NOMO-1 (cell line): ENCODE measurements around the gene EPS8L1.

Experiments used
- DNase-seq, 2 experiments: peaks; one replicate each; lab custom pipeline; 2025; ENCODE audit not compliant: unreplicated experiment in 2 of 2; lab: John Stamatoyannopoulos, UW

EPS8L1 gene

DNA sequence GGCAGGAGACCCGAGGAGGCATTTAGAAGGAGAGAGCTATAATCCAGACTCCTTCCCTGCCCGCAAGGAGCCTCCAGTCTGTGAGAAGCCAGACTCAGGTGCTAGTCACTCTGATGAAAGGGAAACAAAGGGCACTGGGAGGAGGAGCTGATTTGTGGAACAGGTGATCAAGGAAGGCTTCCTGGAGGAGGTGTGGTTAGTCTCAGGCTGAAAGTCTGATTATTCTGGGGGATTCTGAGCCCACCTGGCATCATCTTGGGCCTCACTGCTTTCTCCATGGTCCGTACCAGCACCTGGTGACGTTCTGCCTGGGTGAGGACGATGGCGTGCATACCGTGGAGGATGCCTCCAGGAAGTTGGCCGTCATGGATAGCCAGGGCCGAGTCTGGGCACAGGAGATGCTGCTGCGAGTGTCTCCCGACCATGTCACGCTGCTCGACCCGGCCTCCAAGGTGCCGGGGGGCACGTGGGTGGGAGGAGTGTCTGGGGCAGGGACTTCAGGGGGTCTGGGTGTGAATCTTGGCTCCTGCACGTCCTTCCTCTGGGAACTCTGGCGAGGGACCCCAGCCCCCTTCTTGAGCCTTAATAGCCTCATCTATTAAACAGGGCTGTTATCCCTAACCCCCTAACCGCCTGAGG lies 3.9 kb downstream of the EPS8L1 start:
- no peak for DNase-seq

DNA sequence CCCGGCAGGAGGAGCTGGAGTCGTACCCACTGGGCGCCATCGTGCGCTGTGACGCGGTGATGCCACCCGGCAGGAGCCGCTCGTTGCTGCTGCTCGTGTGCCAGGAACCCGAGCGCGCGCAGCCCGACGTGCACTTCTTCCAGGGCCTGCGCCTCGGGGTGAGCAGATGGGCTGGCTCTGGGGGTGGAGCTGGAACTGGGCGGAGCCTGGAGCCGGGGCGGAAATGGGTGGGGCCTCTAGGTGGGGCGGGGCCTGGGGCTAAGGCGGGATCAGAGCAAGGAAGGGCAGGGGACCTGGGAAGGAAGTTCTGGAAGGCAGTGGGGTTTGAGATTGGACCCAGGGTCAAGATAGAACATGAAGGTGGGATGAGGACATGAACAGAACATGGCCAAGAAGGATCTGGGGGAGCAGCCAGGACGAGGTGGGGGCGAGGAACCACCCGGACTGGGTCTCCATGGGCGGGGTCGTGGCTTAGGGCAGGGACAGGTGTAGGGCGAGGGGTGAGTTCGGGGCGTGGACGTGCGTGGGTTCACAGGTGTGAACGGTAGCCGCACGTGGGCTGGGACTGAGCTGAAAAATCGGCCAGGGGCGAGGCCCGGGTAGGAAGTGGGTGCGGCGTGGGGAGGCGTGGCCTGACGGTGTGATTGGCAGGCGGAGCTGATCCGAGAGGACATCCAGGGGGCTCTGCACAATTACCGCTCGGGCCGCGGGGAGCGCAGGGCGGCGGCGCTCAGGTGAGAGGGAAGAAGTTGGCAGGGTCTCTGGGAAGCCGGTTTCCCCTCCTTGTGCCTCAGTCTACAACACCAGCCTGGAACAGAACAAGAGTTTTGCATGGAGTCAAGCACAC lies 4.7 kb downstream of the EPS8L1 start:
- DNase-seq: peak; percentile 70 to 82

DNA sequence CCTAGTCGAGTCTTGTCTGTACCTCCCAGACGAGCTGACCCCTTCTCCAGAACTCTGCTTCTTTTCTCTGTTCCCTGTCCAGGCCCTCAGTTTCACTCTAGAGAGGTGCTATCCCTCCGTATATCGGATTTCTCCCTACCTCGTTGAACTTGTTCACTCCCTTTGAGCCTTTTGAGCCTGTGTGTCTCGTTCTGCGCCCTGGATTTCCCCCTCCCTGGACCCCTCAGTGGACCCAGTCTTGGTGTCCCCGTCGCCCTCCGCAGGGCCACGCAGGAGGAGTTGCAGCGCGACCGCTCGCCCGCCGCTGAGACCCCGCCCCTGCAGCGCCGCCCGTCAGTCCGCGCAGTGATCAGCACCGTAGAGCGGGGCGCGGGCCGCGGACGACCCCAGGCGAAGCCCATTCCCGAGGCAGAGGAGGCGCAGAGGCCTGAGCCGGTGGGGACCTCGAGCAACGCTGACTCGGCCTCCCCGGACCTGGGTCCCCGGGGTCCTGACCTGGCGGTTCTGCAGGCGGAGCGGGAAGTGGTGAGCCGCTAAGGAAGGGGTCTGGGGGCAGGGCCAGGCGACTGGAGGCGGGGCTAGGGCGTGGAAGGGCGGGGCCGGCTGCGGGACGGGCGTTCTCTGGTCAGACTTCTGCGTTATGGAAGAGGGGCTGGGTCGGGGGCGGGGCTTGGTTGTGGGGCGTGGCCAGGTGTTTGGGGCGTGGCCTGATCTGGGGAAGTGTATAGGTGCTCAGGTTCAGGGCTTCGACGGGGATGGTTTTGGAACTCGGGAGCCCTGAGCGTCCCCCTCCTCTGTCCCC lies 5.5 kb downstream of the EPS8L1 start:
- peak; percentile 76 to 83 for DNase-seq

DNA sequence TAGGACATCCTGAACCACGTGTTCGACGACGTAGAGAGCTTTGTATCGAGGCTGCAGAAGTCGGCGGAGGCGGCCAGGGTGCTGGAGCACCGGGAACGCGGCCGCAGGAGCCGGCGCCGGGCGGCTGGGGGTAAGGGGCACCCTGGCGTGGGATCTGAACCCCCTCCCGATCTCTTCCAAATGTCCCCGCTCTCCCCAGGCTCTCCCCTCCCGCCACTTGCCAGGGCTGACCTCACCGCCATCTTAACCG lies 6.0 kb downstream of the EPS8L1 start:
- no peak for DNase-seq

DNA sequence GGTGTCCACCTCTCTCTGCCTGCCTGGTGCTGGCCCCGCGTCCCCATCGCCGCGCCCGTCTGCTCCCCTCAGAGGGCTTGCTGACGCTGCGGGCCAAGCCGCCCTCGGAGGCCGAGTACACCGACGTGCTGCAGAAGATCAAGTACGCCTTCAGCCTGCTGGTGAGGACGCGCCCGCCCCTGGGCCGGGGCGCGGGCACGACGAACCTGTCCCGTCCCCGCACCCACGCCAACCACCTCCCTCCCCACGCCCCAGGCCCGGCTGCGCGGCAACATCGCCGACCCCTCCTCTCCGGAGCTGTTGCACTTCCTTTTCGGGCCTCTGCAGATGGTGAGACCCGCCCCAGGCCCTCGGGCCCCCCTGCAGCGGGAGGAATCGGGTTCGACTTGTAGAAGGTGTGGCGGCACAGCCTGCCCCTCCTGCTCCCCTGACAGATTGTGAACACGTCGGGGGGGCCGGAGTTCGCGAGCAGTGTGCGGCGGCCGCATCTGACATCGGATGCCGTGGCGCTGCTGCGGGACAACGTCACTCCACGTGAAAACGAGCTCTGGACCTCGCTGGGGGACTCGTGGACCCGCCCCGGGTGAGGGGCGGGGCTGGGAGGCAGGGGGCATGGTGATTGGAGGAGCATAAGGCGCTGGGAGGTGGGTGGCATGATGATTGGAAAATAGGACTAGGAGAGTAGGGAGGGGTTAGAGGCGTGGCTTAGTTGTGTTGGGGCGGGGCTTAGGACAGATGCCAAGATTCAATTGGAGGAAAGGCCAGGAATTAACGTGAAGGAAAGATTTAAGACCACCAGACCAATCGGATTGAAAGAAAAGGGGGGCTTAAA lies 6.6 kb downstream of the EPS8L1 start:
- DNase-seq: peak in 1 of 2 experiments; percentile 19

DNA sequence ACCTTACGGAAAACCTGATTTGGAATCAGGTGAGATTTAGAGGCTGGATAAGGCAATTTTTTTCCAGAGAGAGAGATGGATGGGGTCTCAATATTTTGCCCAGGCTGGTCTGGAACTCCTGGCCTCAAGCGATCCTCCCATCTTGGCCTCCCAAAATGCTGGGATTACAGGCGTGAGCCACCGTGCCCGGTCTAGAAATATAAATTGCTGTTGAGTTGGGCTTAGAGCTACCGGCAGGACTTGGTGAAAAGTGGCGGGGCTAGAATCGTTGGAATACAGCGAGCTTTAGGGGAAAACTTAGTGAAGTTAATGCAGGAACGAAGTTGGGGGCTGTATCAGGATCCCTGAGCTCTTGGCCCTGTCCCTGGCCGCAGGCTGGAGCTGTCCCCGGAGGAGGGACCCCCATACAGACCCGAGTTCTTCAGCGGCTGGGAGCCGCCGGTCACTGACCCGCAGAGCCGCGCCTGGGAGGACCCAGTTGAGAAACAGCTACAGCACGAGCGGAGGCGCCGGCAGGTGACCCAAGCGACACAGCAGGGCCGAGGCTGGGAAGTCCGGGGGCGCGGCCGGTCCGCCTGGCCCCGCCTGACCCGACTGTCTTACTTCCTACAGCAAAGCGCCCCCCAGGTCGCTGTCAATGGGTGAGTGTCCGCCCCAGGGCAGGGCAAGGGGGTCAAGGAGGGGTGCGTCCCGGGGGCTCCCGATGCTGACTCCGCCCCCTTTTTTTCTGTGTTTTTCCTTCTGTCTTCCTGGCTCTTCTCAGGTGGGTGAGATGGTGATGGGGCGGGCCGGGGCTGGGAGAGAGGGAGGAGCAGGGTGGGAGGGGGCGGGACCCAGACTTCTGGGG lies 7.6 kb downstream of the EPS8L1 start:
- DNase-seq: no peak

DNA sequence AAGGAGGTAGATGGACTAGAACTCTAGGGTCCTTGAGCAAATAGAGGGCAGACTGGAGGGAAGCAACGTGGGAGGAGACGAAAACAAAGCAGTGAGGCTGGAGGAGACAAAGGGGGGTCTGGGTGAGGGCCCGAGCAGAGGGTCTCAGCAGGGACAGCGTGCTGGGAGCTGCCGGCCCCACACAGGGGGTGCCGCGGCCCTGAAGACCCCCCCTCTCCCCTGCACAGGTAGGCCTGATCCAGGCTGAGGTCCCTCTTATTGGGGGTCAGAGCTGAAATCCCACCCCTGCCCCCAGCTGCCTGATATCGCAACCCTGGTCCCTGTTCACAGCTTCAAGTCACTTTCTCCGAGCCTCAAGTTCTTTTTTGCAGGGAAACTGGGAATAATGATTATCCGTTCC lies 8.7 kb downstream of the EPS8L1 start:
- no peak for DNase-seq

DNA sequence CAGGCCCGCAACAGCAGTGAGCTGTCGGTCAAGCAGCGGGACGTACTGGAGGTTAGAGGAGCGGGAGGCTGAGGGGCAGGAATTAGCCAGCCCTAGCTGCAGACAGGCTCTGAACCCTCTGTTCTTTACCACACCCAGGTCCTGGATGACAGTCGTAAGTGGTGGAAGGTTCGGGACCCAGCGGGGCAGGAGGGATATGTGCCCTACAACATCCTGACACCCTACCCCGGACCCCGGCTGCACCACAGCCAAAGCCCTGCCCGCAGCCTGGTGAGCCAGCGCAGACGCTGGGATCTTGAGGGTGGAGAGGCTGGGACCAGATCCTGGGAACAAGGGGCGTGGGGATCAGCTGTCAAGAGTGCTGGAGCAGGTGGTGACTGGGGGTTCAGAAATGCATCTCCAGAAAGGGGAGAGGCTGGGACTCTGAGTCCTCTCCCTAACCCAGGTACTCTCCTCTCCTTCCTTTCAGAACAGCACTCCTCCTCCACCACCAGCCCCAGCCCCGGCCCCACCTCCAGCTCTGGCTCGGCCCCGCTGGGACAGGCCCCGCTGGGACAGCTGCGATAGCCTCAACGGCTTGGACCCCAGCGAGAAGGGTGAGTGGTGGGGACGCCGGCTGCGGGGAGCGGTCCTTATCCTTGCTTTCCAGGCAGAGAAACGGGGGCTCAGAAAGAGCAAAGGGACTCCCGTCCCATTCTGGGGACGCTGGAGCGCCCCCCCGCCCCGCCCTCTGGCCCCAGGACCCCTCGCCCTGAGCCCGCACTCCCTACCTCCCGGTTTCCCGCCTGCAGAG lies 10.4 kb downstream of the EPS8L1 start:
- no peak for DNase-seq

DNA sequence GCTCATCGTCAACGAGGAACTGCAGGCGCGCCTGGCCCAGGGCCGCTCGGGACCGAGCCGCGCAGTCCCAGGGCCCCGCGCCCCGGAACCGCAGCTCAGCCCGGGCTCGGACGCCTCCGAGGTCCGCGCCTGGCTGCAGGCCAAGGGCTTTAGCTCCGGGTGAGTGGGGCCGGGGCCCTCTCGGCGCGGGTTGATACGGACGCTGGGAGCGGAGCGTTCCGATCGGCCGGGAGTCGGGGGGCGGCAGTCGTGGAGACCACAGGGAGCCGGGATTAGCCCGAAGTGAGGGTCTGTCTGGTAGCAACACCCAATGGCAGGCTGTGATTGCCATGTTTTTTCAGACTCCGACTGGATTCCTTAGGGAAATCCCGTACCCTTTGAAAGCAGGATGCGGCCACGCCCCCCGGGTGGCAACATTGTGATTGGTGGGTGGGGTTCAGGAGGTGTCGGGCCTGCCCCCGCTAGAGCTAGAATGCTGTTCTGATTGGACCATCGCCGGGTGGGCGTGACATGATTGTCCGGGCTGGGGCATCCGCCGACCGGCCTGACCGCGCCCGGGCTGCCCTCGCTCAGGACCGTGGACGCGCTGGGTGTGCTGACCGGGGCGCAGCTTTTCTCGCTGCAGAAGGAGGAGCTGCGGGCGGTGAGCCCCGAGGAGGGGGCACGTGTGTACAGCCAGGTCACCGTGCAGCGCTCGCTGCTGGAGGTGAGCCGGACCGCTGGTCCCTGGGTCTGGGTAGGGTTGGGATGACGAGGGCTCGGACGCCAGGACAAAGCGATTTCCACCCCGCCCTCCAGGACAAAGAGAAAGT lies 11.3 kb downstream of the EPS8L1 start:
- DNase-seq: no peak

DNA sequence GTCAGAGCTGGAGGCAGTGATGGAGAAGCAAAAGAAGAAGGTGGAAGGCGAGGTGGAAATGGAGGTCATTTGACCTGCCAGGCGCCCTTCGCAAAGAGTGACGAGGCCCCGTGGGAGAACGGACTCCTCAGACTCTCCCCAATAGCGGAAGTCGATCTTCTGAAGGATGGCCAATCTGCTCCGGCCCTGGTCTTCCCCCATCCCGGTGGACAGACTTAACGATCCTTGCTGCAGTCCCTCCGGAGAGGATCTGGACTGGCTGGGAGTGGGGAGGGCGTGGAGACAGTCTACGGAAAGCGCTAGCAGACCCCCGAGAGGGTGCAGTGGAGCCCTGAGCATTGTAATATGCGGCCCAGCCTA lies 11.9 kb downstream of the EPS8L1 start:
- no peak for DNase-seq

DNA sequence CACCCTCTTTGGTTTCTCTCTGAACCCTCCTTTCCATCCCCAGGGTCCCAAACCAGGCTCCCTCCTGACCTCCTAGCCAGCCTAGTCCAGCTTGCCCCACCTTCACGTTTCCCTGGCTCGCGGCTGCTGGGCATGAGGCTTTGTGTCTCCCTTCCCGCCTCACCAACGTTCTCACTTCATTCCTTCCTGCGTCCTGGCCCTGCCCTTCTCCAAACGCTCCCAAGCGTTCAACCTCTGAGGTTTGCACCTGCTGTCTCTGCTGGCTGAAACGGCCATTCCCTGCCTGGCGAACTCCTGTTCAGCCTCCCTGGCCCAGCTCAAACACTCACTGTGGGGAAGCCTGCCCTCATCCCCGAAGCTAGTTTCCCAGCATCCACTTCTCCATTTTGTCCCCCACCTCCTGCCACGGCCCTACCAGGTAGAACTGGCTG lies 12.4 kb downstream of the EPS8L1 start:
- DNase-seq: no peak

DNA sequence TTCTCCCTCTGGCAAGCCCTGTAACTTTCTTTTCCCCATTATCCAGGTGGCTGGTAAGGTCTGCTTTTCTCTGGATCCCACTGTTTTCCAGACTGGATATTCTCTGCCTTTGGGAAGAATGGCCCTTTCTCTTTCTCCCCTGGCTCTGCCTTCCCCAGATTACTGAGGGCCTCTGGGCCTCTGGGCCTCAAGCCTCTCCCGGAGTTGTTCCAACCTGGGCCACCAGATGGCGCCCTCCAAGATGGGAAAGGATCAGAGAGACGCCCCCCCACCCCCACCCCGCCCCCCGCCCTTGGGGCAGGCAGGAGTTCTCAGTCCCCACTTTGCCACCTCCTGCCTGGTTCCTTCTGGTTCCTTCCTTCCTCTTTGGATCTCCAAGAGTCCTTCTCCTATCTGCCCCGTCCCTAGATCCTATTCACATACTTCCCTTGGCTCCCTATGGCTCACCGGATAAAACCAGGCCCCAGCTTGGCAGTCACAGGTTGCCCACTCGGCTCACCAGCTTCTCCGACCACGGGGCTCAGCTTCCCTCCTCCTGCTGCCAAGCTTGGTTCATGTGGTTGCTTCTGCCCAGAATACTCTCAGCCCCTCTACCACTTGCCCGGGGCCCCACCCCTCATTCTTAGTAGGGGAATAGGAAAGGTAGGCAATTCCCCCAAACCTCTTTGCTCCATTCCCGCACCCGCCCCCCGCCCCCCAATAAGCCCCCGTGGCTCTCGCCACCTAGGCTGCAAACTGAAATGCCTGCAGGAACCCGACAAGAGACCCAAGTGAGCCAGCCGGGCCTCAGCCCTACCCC lies 13.1 kb downstream of the EPS8L1 start:
- peak; percentile 7 to 23 for DNase-seq

DNA sequence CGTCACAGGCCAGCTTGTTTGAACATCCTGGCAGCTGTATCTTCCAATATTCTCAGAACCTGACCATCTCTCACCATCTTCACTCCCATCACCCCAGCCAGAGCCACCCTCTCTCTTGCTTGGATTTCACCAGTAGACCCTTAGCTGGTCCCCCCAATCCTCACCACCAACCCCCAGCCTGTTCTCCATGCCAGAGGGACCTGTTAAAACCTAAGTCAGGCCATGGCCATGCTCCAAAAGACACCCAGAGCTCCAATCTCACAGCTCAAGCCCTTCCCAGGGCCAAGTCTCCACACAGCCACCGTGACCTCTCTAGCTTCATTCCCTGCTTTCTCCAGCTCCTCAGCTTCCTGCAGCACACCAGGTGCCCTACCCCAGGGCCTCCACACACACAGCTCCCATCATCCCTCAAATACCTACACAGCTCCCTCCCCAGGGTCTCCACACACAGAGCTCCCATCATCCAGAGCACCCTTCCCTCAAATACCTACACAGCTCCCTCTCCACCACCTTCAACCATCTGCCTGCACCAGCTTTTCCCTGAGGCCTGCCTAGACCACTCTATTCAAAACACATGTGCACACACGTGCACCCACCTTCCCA lies 13.8 kb downstream of the EPS8L1 start:
- no peak for DNase-seq

DNA sequence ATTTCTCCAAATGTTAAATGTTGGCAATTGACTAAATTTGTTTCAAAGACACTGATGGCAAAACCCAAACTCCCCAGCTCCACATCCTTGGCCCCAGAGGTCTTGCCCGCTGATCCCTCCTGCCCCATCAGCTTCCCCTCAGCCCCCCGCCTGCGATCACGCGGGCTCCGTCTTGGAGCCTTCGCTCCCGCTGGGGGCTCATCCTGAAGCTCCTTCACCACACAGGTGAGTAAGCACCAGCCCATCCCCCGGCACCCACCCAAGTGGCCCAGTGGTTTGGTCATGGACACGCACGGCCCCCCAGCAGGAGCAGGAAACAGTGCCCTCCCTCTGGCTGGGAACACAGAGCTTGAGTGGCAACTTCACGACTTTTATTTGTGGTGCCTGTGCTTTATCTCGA lies 14.9 kb downstream of the EPS8L1 start:
- DNase-seq: no peak

DNA sequence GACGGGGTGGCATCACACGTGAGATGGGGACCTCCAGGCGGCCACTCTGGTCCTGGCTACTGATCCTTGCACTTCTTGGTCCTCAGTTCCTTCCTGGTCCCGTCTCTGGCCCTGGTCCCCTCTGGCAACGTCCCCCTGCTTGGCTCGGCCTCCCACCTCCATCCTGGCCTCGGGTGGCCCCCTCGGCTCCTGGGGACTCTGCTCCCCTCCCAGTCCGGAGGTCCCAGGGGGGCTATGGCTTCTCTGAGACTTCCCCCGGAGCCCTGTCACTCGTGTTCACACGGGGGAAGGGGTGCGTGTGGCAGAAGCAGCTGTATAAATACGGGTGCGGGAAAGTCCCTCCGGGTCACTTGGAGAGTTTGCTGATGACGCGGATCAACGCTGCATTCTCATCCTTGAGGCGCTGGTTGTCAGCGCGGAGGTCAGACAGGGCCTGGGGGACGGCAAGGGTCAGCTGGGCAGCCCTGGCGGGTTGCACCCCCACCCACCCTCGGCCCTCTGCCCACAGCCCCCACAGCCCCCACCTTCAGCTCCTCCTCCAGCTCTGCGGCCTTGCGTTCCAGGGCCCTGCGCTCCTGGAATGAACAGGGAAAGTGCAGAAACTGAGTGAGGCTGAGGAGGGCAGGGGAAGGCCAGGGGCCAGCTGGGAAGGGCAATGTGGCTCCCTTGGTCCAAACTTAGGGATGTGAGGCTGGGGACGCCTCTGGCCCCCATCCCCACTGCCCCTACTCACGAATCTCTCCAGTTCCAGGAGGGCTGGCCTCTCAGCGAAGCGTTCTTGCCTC lies 15.6 kb downstream of the EPS8L1 start:
- DNase-seq: no peak

DNA sequence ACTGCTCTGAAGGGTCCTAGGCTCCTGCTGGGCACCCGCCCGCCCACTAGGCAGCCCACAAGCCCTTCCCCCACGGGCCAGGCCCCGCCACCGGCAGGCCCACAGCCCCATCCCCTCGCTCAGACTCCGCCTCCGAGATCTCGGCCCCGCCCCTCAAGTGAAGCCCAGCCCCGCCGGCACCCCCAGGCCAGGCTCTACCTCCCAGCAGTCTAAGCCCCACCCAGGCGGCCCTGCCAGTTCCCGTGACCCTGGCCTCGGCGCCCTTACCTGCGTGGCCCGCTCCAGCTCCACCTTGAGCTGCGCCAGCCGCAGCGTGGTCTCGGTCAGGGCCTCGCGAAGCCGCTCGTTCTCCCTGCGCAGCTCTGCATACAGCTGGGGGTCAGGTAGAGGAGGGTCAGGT lies 16.3 kb downstream of the EPS8L1 start:
- DNase-seq: no peak
